GM12892 (cell line): ENCODE measurements around the gene OR2A25.

Experiments
- POLR2A ChIP-seq: IDR thresholded peaks from 2 replicates; pipeline ENCODE4 v1.6.1; 2011; ENCODE audit warnings: low read depth, low read length, control low read depth
- POLR2AphosphoS5 ChIP-seq: IDR thresholded peaks from 2 replicates; pipeline ENCODE4 v1.6.1; 2011; ENCODE audit warnings: low read depth, low read length, control low read depth
- TAF1 ChIP-seq: IDR thresholded peaks from 2 replicates; pipeline ENCODE4 v1.6.1; 2011; ENCODE audit warnings: low read depth, mild to moderate bottlenecking, control low read depth, low read length, borderline replicate concordance

GRCh38 chr7:144049491-144049890, 20.1 kb upstream of the OR2A25 start:
- TF ChIP-seq POLR2A (no peak), POLR2AphosphoS5 (no peak), TAF1 (no peak)
